HG03060 (cell line): ENCODE measurements around the gene ATP9B.
A peak's percentile ranks its signal among the peaks of the same experiment; 100 is the strongest.

Experiments
- ATAC-seq: cut with Tn5 transposase; IDR thresholded peaks from one replicate; pipeline ENCODE4 v1.9.1; 2021; ENCODE audit warnings: low read depth, moderate number of reproducible peaks; ENCODE audit not compliant: unreplicated experiment

Gene ATP9B

GRCh38 chr18:79068937-79069716 lies at the start of gene ATP9B:
Gene ATP9B (plus strand): TSS chr18:79069394. CDS start chr18:79069411, 17 bp downstream.
- peak; percentile 85 for ATAC-seq

GRCh38 chr18:79019881-79020280 lies 49.3 kb upstream of the ATP9B start:
- no peak for ATAC-seq

GRCh38 chr18:79022603-79023002 lies 46.6 kb upstream of the ATP9B start:
- ATAC-seq = no peak

GRCh38 chr18:79026491-79026890 lies 42.7 kb upstream of the ATP9B start:
- ATAC-seq = no peak

- no peak for ATAC-seq
These were observed 38.5 kb upstream of the ATP9B start for GRCh38 chr18:79030680-79031079.

DNA sequence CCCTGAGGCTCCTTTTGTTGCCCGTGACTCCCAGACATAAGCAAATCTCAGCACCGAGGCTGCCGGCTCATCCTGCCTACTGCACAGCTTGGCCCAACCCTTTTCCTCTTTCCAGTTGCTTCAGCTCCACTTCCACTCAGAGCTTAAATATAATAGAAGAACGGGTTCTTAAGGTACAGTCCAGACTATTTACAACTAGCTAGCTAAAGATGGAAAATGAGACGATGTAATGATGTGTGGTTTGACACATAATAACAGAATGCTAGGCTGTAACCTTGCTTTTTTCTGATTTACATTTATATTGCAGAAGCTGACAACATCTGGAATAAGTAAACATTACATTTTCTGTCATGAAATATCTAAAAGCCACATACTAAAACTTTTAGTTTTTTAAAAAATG lies 26.9 kb upstream of the ATP9B start:
- no peak for ATAC-seq

DNA sequence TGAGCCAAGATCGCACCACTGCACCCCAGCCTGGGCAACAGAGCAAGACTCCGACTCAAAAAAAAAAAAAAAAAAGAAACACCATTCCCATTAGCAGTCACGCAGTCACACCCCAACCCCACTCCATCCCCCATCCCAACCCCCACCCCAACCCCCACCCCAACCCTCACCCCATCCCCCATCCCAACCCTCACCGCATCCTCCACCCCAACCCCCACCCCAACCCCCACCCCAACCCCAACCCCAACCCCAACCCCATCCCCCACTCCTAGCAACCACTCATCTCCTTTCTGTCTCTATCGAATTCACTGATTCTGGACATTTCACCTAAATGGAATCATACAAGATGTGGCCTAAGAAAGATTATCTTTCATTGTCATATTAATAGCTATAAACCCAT lies 25.9 kb upstream of the ATP9B start:
- ATAC-seq = no peak

- ATAC-seq = no peak
These were observed 22.7 kb upstream of the ATP9B start for GRCh38 chr18:79046522-79046921.

GRCh38 chr18:79047556-79048244 lies 21.5 kb upstream of the ATP9B start:
- no peak for ATAC-seq

DNA sequence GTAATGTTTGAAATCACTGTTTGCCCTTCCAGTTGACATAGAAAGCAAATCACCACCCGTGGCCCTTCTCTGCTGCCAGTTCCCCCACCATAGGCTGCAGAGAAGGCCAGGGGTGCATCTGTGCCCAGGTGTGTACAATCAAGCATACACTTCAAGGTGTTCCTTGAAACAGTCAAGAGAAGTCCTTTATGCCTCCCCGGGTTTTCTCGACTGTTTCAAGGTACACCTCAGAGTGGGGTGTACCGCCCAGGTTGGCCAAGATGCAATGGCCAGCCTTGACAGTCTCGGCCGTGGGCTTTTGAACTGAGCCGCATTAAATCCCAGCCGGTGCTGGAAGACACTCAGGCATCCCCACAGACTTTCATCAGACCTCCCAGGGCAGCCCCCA lies 21.0 kb upstream of the ATP9B start:
- ATAC-seq = no peak

DNA sequence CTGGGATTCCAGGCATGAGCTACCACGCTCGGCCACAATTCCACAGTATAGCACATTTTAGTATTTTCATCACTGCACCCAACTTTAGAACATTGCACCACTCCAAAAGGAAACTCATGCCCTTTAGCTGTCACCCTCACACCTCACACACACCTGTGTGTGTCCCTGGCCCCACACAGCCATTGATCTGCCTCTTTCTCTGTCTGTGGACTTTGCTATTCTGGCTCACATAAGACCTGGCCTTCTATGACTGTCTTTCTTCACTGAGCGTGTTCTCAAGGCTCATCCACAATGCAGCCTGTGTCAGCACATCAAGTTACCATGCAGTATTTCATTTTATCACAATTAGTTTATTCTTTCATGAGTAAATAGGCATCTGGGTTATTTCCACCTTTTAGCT lies 19.7 kb upstream of the ATP9B start:
- no peak for ATAC-seq

DNA sequence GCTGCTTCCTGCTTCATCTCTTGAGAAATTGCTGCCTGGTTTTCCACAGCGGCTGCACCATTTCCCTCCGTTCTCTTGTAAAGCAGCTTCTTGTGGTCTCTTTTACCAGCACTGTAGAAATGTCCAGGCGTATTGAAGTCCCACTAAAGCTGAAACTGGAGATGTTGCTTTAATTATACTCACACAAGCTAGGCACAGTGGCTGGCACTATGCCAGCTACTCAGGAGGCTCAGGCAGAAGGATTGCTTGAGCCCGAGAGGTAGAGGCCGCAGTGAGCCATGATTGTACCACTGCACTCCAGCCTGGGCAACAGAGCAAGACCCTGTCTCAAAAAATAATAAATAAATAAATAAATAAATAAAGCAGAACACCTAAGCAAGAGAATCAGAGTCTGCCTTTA lies 19.2 kb upstream of the ATP9B start:
- no peak for ATAC-seq

GRCh38 chr18:79056827-79057367 lies 12.3 kb upstream of the ATP9B start:
- ATAC-seq = no peak

- no peak for ATAC-seq
These were observed 11.2 kb upstream of the ATP9B start for GRCh38 chr18:79058007-79058406.

DNA sequence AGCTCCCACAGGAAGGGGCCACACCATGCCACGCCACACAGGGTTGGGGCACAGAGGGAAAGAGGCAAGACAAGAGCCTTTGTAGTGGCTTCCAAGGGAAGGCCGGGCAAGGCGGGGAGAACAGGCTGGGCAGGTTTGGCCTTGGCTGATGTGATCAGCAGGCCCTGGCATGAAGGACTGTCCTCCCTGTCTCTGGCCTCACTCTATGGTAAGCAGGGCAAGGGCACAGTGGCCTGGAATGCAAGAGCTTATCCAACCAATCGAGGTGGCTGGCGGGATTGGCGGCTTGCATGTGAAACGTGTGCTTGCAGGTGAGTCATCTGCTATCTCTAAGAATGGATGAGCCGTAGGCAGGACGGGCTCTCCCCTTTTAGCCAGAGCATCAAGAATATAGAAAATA lies 6.4 kb upstream of the ATP9B start:
- no peak for ATAC-seq

- no peak for ATAC-seq
These were observed 5.0 kb upstream of the ATP9B start for GRCh38 chr18:79064228-79064627.

GRCh38 chr18:79065802-79066201 lies 3.4 kb upstream of the ATP9B start:
- no peak for ATAC-seq

DNA sequence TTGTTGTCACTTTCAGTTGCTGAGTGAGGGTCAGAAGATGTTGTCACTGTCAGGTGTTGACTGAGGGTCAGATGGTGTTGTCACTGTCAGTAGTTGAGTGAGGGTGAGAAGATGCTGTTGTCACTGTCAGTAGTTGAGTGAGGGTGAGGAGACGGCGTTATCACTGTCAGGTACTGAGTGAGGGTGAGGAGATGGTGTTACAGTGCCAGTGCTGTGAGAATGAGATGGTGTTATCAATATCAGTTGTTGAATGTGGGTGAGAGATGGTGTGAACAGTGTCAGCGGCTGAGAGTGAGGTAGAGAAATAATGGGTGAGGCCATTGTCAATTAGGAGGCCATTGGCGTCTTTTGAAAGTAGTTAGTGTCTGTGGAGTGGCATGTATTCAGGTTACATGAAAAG lies 1.6 kb upstream of the ATP9B start:
- ATAC-seq = no peak

DNA sequence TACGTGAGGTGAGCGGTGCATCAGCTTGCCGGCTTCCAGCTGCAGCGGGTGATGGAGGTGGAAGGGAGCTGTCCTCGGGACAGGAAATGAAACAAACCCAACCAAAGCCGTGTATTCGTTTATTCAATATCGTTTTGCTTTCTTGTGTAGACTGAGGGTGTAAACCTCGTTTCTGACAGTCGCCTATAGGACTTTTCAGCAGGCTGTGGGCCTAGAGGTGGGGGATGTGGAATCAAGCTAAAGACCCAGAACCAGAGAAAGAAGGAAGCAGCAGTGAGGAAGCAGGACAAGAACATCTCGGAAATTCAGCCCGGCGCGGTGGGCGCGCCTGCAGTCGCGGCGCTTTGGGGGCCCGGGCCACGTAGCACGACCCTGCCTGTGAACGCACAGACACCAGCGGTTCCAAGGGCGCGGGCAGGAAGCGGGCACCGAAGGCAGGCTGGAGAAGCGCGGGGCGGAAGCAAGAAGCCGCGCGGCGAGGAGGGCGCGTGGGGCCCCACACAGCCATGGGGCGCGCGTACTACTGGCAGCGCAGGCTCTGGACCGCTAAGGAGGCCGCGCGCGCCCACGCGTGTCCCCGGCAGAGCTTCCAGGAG lies 755 bp upstream of the ATP9B start:
- peak; percentile 2 for ATAC-seq

- no peak for ATAC-seq
These were observed 540 bp downstream of the ATP9B start for GRCh38 chr18:79069717-79070151.

DNA sequence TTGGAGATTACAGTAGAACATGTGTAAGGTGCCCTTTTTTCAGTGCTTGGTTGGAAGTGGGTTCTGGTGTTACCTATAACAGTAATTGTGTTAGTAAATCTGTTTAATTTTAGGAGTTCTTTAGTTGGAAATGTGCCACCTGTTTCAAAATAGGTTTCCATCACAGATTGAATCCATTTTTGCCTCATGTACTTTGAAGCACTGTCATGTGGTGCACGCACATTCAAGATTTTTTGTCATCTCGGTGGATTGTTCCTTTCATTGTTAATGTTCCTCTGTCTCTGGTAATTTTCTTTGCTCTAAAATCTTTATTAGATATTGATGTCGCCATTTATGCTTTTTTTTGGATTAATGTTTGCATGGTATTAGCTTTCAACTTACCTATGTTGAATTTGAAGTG lies 1.3 kb downstream of the ATP9B start:
- no peak for ATAC-seq
